Epithelial cell of esophagus (primary cell): ENCODE measurements around the gene MVB12B.

Source experiments
- DNase-seq: peaks from one replicate; pipeline ENCODE4 v3.0.0; 2010; ENCODE audit warnings: low read depth
- H3K4me3 ChIP-seq: 2 replicates; pipeline ENCODE4 v1.5.1; 2011; ENCODE audit warnings: mild to moderate bottlenecking, low read length, control low read depth
- CTCF ChIP-seq: IDR thresholded peaks from 2 replicates; pipeline ENCODE4 v1.5.1; 2011; ENCODE audit warnings: low read depth, mild to moderate bottlenecking, low read length, control low read depth, inconsistent platforms; ENCODE audit not compliant: insufficient read depth; ENCODE audit errors: missing control alignments

The MVB12B gene

DNA sequence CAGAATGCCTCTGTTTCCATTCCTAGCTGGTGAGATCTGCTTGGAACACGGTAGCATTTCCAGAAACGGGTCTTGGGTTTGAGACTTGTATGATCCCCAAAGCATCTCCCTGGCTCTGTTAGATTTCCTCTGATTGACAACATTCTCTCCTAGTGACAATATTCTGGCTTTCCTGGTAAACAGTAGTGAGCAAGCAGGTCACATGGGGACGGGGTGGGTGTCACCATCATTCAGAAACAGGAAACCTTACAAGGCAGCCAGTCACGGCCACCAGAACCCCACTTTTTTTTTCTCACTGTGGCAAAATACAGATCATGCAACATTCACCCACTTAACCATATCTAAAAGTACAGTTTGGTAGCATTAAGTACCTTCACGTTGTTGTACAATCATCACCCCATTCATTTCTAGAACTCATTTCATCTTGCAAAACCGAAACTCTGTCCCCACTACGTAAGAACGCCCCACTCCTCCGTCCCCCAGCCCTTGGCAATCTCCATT is 197.0 kb downstream of the MVB12B start:
- no peak for DNase-seq

DNA sequence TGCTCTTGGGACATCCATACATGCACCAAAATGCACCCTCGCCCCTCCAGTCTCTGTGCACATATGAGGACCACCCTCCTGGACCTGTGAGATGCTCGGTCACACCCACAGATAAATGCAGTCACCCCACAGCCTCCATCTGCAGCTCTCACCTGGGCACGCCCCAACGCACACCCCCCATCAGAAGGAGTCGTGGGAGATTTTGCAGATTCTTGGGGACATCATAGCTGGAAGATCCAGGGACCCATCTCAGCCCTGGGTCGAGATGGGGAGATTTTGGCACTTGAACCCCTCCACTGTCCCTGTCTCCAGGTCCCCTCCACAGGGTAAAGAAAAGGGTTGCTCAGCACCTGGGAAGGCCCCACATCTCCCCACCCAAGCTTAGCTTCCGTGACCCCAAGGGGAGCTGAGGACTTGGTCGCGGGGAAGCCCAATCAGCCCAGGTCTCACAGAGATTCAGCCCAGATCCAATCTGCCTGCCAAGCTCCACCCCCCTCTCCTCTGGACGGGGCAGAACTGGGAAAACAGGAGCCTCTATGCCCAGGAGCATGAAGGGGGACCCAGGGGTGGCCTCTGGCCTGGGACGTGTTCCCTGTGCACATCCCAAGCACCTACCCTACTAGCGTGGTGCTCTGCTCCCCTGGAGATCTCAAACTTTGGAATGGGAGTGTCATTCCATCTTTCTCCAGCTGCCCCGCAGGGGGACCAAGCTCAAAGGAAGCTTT is 197.9 kb downstream of the MVB12B start:
- no peak overlapping the region for H3K4me3 ChIP-seq
- TF ChIP-seq CTCF = no peak
- DNase-seq = no peak

More for the DNA sequence above, 197.0 kb downstream of the MVB12B start:
- H3K4me3 ChIP-seq = no peak overlapping the region
- no peak for TF ChIP-seq CTCF

DNA sequence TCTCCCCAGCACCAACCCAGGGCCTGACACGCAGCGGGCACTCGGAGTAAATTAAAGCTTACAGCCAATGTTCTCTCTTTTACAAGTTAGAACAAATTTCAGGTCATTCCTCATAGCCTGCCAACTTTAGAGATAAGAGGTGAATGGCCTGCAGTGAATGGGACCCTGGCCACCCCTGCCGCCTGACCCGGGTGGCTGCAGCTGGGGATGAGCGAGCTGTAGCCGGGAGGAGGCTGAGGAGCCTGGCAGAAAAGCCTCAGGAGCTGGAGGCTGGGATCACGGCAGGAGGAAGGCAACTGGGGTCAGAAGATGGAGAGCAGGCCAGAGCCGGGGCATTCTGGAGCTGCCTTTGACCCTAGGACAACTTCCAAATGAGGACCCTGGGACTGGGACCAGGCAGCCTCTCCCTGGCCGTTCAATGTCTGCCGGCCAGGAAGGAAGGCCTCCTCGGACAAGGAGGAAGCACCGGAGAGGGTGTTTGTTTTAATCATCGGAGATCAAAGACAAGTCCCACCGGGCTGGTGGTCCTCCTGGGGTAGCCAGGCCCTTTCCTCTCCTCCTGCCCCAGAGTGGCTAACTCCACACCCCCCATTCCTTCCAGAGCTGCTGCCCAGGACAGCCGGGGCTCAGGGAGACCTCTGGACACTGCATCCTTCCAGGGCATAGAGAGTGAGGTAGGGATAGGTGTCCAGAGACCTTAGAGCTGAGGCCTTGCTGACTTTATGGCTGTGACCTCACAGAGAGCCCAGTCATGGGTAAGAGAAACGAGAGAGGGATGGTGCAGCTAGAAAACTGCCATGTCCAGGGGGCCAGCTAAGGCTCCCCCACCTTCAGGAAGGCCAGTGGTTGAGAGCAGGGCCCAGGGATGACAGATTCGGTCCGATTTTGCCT is 199.8 kb downstream of the MVB12B start:
- DNase-seq = no peak
- no peak for TF ChIP-seq CTCF
- no peak overlapping the region for H3K4me3 ChIP-seq

DNA sequence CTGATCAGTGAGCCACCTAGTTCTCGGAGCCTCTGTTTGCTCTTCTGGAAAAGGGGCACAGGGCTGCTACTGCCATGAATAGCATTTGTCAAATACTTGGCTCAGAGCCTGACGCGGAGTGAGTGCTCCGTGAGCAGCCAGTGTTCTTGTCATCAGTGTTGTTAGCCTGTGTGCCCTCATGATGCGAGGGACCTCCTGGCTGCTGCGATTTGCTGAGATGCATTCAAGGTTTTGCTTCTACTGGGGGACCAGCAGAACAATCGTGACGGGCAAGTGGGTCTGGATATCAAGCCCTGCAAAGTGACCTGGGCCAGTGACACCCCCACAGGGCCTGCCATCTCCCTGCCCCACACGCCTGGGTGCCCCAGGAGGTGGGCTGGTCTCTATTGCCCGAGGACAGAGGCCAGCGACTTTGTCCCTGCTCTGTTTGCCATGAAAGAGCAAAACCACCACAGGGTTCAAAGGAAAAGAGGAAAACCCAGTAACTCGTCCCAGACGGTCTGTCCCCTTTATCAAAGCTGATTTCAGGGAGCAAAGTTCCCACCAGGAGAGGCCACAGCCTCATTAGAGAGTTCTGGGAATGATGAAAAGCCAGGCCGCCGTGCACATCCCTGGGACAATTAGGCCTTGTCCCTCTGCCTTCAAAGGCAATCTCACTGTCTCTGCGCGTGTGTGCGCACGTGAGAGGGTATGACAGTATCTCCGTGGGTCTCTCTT is 200.6 kb downstream of the MVB12B start:
- no peak for DNase-seq
- no peak overlapping the region for H3K4me3 ChIP-seq
- no peak for TF ChIP-seq CTCF

DNA sequence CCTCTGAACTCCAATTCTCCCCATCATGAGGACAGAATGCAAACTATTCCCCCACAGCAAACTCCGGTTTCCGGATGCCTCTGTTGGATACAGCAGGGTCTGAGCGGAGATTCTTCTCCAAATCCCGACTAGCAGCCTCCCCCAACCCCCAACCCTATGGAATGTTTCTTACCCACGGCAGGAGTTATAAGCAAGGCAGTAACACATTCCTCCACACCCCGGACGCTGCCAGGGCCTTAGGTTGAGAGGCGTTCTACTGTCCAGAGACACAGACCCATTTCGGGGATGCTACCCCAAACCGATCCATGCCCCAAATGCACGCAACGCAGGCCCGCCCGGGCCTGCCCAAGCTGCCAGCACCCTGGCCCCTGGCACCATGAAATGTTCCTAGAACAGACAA is 201.5 kb downstream of the MVB12B start:
- no peak overlapping the region for H3K4me3 ChIP-seq
- no peak for DNase-seq
- TF ChIP-seq CTCF = no peak

DNA sequence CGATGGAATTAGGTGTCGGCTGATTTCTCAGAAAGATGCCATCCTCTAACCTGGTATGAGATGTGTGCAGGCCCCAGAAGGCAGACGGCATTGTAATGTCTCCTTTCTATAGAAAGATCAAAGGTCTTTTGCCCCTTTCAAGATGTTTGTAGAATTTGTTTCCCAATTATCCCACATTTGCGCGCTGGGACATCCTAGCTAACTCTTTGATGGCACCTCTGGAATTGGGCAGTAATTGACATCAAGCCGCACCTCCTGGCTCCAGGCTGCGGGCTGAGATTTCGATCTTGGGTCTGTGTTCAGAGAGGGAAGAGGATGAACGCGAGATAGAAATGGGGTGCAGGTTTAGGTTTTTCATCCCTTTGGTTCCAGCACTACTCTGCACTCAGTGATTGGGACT is 202.3 kb downstream of the MVB12B start:
- no peak for TF ChIP-seq CTCF
- no peak overlapping the region for H3K4me3 ChIP-seq
- no peak for DNase-seq
